ENCODE data around the gene SKOR1.

Gene SKOR1, protein sequence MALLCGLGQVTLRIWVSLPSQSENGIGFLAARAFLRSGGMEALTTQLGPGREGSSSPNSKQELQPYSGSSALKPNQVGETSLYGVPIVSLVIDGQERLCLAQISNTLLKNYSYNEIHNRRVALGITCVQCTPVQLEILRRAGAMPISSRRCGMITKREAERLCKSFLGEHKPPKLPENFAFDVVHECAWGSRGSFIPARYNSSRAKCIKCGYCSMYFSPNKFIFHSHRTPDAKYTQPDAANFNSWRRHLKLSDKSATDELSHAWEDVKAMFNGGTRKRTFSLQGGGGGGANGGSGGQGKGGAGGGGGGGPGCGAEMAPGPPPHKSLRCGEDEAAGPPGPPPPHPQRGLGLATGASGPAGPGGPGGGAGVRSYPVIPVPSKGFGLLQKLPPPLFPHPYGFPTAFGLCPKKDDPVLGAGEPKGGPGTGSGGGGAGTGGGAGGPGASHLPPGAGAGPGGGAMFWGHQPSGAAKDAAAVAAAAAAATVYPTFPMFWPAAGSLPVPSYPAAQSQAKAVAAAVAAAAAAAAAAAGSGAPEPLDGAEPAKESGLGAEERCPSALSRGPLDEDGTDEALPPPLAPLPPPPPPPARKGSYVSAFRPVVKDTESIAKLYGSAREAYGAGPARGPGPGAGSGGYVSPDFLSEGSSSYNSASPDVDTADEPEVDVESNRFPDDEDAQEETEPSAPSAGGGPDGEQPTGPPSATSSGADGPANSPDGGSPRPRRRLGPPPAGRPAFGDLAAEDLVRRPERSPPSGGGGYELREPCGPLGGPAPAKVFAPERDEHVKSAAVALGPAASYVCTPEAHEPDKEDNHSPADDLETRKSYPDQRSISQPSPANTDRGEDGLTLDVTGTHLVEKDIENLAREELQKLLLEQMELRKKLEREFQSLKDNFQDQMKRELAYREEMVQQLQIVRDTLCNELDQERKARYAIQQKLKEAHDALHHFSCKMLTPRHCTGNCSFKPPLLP

DNA sequence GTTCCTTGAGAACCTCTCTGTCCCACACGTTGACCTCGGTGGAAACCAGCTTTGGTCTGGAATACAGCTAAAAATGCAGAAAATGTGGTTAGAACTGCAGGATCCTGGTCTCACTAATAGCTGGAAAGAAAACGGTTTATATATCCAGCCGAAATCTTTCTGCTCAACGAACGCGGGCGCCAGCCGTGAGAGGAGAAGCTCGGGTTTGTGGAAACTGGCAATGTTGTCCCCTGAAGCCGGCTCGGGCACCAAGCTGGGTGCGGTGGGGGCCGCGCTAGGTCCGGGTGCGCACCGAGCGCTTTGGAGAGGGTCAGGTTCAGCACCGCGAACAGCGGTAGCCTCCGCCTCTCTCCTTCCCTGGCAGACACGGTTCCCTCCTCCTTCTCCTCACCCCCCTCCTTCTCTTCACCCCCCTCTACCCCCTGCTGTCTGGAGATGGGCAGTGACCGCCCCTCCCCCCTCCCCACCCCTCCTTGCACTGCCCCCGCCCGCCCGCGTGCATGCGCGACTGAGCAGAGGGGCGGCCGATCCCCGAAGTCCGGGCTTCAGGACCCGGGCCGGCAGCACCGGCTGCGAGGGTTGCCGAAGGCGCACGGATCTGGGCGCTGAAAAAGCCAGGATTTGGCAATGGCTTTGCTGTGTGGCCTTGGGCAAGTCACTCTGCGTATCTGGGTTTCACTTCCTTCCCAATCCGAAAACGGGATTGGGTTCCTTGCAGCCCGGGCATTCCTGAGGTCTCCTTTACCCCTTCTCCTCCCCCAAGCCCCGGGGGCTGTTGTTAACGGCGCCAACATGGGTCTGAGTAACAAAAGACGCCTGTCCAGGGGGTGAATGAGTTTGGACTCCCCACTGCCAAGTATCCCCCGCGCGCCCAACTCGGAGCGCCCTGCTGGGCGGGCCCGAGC is at the start of gene SKOR1:
TSS of gene SKOR1 (plus strand) at position 534 of the 905 bp plus-strand sequence. CDS start at position 628, 94 bp downstream.
- no peak for DNase-seq (ENCODE audit: low read depth in 2 of 2)

DNA sequence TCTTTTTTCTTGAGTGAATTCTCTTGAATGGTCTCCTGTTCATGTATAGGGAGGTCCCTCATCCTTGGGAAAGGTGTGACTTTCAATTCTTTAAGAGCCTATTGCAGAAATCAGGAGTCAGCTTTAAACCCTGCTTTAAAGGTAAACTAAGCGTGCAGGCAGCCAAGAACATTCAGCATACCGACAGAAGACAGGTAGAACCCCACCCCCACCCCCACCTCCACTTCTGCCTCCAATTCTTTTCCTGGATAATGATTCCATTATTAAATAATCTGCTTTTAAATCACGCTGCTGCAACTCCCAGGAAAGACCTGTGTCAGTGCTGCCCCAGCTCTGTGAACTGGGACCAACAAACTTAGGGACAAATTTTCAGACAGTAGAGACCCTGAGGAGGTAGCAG is 49.3 kb upstream of the SKOR1 start:
- DNase-seq (ENCODE audit: low read depth in 2 of 2) = no peak

- DNase-seq (ENCODE audit: low read depth in 2 of 2) = no peak
Observed at GRCh38 chr15:67776600-67776999, 48.7 kb upstream of the SKOR1 start.

DNA sequence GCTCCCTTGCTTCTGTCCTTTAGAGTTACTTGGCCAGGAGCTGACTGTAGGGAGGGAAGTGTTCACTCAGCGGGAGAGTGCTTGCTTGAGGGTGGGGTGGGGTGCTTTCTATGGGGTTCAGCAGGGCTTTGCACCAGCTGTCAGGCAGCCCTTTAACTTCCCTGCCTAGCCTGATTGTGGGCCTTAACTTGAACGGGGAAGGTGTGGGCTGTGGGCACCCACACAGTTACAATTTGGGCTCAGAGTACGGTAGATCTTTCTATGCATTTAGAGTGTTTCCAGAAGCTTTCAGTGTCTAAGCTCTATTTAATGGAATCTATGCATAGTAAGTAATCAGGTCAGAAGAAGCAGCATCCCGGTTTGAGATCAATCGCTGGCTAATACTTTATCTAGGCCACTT is 48.2 kb upstream of the SKOR1 start:
- DNase-seq (ENCODE audit: low read depth in 2 of 2) = no peak

DNA sequence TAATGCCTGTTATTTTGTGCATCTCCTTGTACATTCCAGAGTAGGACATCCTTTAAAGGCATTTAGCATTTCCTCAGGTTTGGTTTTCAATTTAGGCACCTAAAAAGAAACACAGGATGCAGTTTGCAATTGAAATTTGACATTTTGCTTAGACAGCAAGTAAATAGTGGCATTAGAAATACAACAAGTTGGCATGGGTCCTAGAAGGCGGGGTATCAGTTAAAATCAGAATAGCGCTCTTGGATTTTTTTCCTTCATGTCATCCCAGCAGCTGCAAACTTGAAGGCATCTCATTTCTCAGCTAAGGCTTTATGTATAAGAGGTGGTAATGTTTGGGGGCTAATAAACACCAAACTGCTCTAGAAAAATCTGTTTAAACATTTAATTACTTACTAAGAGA is 47.5 kb upstream of the SKOR1 start:
- DNase-seq (ENCODE audit: low read depth in 2 of 2) = no peak

DNA sequence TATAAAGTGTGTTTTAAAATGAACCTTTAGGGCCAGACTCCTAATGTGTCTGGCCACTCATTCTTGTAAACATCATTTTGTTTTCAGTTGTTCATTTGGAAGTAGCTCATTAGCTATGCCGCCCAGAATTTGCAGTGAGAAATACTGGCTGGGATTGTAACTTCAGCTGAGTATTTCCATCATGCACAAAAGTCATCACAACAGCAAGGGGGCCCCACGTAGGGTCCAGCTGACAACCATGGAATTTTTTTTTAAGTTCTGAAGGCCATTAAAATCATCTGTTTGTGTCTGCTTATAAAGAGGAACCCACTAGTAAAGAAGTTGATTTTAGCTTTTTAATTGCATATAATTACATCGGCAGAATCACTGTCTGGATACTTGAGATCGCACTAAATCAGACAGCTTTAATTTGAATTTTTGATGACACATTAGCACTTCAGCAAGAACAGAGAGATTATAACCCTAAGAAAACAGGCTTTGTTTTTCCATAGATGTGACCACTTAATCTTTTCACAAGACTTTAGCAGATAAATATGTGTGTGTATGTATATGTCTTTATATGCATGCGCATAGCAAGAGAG is 46.3 kb upstream of the SKOR1 start:
- DNase-seq (ENCODE audit: low read depth in 2 of 2) = no peak

DNA sequence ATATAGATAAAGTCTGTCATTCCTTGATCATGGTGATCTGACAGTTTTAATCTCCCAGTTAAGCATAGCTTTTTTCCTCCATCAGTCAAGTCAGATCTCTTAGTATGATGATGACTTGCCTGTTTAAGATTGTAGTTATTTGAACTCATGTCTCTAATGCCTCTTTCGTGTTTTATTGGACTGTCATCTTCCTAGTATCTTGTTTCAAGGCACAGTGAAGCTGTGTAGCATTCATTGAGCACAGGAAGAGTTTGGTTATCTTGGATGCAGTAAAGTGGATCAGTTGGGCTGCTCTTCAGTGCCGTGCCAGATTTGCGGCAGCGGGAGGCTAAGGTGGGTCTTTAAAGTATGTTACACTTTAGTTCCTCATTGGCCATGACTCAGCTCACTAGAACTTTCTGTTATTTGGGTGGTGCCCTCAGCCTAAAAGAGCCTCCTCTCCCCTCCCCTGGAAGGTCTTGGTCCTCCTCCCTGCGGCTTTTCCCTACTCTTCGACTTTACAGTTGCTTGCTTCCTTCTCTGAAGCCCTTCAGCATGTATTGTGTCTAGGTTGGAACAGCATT is 45.7 kb upstream of the SKOR1 start:
- no peak for DNase-seq (ENCODE audit: low read depth in 2 of 2)

- DNase-seq (ENCODE audit: low read depth in 2 of 2) = no peak
Observed at GRCh38 chr15:67781061-67781460, 44.2 kb upstream of the SKOR1 start.

- no peak for DNase-seq (ENCODE audit: low read depth in 2 of 2)
Observed at GRCh38 chr15:67781907-67782690, 43.2 kb upstream of the SKOR1 start.

- no peak for DNase-seq (ENCODE audit: low read depth in 2 of 2)
Observed at GRCh38 chr15:67782691-67782991, 42.7 kb upstream of the SKOR1 start.

GRCh38 chr15:67783303-67783702 is 42.0 kb upstream of the SKOR1 start:
- DNase-seq (ENCODE audit: low read depth in 2 of 2) = peak in 1 of 2 donors; percentile 29

GRCh38 chr15:67784090-67784781 is 41.1 kb upstream of the SKOR1 start:
- DNase-seq (ENCODE audit: low read depth in 2 of 2) = no peak

DNA sequence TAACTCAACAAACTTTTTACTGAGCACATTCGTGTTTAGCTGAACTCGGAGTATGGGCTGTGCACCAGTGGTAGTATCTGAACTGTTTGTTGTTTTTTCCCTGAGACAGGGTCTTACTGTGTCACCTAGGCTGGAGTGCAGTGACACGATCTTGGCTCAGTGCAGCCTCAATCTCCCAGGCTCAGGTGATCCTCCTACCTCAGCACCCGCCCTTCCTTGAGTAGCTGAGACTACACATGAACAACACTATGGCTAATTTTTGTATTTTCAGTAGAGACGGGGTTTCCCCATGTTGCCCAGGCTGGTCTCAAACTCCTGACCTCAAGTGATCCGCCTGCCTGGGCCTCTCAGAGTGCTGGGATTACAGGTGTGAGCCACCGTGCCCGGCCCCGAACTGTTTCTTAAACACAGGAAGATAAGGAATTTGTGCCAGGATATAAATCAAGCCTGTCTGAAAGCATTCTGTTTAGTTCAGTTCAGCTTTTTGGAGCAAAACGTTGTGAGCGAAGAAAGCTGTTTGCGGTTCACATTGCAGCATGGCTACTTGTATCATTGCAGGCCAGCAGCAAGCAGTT is 40.4 kb upstream of the SKOR1 start:
- DNase-seq (ENCODE audit: low read depth in 2 of 2) = no peak

DNA sequence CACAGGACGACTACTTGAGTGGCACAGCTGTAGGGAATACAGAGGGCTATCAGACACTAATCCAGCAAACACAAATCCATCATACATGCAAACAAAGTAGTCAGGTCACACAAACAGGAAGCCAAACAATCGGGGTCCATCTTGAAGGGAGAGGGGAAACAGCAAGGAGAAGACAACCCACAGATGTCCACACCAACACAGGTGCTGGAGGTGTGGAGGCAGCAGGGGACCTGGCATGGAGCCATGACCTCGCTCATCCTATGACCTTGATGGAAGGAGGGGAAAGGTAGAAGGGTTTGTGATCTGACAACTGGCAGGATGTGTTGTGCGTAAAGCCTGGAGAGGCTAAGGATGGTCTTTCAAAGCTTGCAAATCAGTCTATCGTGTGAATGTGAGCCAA is 39.9 kb upstream of the SKOR1 start:
- no peak for DNase-seq (ENCODE audit: low read depth in 2 of 2)

DNA sequence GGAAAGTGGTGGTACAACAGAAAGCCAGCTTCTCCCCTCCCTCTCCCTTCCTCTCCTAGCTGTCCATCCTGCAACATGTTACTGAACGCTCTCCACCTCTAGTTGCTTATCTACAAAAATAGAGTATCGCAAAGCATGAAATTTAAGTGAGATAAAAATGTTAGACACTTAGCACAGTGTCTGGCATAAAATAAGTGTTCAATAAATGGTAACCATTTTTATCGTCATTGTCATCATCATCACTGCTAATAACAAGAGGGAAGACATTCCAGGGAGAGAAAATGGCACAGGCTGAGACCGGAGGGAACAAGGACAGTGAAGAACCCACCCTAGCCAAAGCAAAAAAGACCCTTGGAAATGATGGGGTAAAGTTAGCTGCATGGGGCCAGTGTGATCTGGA is 38.7 kb upstream of the SKOR1 start:
- DNase-seq (ENCODE audit: low read depth in 2 of 2) = no peak

- no peak for DNase-seq (ENCODE audit: low read depth in 2 of 2)
Observed at GRCh38 chr15:67788986-67789385, 36.3 kb upstream of the SKOR1 start.

DNA sequence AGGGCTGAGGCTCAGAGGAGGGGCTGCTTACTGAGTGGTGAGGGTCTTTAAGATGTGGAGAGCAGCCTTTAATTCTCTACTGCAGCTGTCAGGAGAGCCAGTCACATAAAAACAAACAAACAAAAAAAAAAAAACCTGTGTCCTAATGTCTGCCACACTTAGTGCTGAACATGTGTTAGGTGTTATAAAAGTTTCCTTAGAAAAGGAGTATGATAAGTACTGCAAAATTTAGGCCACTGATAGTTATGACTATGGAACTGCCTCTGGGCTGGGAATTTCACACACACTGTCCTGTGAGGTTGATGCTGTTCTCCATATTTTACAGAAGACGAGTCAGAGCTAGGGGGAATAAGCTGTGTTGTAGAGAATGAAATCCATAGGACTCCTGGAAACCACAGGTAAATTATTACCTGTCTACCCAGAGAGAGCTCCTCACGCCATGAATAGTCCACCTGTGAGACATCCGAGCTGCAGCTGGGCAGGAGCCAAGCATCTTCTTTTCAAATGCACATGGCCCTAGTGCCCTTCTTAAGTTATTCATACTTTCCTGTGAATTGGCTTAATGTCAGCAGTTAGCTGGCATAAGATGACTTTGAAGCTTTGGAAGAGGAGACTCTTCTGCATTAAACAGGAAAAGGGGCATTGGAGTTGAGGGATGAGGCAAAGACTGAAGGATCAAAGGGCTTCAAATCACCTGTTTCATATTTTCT is 34.5 kb upstream of the SKOR1 start:
- DNase-seq (ENCODE audit: low read depth in 2 of 2) = no peak

DNA sequence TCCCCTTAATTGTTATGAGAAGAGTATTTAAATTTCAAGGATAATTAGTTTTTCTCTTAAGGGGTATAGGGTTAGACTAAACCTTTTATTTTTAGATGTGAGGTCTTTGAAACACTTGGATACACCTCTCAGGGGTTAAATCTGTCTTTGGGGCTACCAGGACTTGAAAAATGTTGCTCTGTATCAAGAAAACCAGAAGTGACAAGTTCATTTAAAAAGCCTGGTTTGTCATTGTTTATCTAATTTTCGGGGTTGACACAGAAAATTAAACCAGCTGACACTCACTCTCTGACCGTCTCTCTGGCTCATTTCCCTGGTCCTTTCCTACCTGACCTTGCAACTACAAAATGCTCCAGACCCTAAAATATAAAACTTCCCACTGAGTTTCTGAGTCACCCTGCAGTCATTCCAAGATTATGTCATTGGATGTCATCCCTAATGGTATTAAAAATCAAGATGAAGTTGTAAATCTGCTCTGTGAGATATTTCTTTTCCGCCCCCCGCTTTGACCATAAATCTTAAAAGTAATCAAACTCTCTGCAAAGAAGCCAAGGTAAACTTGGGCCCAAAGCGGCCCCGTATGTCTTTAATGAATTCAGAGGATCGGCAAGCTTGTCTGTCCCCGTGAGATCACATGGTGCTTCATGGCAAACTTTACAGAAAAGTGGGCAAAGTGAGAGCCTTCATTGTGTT is 32.9 kb upstream of the SKOR1 start:
- no peak for DNase-seq (ENCODE audit: low read depth in 2 of 2)

Measured in stimulated activated CD4-positive, alpha-beta T cell treated with anti-CD3 and anti-CD28 coated beads, Interleukin-15, amount 100 ng/mL, for 48 hours (primary cell).